Neural progenitor cell (in vitro differentiated cells): ENCODE measurements around the gene PPM1H. TPM values are rescaled to one million over a fixed set of nuclear protein-coding genes. Genes with fewer than 3 reads are reported as not detected.
A peak's percentile ranks its signal among the peaks of the same experiment; 100 is the strongest.

ENCODE experiments used
- DNase-seq: peaks from one replicate; pipeline ENCODE4 v3.0.0-alpha.2; 2016; ENCODE audit warnings: low spot score
- H2AFZ ChIP-seq: fragments of 200-600 bp; sonication (generic); replicated peaks from 2 replicates; pipeline ENCODE4 v1.6.1; 2016; ENCODE audit warnings: antibody characterized with exemption
- H3F3A ChIP-seq: fragments of 200-600 bp; sonication (generic); 2 replicates; pipeline ENCODE4 v1.6.1; 2016; ENCODE audit warnings: antibody characterized with exemption, low read depth
- H3K27ac ChIP-seq: fragments of 200-600 bp; sonication (generic); 2 replicates; pipeline ENCODE4 v1.5.1; 2016; ENCODE audit warnings: mild to moderate bottlenecking
- H3K27me3 ChIP-seq: fragments of 200-600 bp; sonication (generic); 2 replicates; pipeline ENCODE4 v1.6.1; 2016; ENCODE audit warnings: mild to moderate bottlenecking, moderate library complexity
- H3K36me3 ChIP-seq: fragments of 200-600 bp; sonication (generic); 2 replicates; pipeline ENCODE4 v1.5.1; 2016
- H3K4me1 ChIP-seq: fragments of 200-600 bp; sonication (generic); 2 replicates; pipeline ENCODE4 v1.6.1; 2016; ENCODE audit warnings: mixed run types
- H3K4me2 ChIP-seq: fragments of 200-600 bp; sonication (generic); 2 replicates; pipeline ENCODE4 v1.6.1; 2016
- H3K4me3 ChIP-seq: fragments of 200-600 bp; sonication (generic); 2 replicates; pipeline ENCODE4 v1.5.1; 2016
- H3K79me2 ChIP-seq: fragments of 200-600 bp; sonication (generic); 2 replicates; pipeline ENCODE4 v1.6.1; 2016; ENCODE audit warnings: low read depth
- H3K9ac ChIP-seq: fragments of 200-600 bp; sonication (generic); 2 replicates; pipeline ENCODE4 v1.6.1; 2016
- H3K9me3 ChIP-seq: fragments of 200-600 bp; sonication (generic); 2 replicates; pipeline ENCODE4 v1.5.1; 2016; ENCODE audit warnings: low read depth
- H4K20me1 ChIP-seq: fragments of 200-600 bp; sonication (generic); 2 replicates; pipeline ENCODE4 v1.6.1; 2016; ENCODE audit warnings: low read depth
- H3K27ac Mint-ChIP-seq: 3 replicates; pipeline ENCODE4 v1.8.0; 2021; ENCODE audit warnings: mixed read lengths
- H3K27me3 Mint-ChIP-seq: 2 replicates; pipeline ENCODE4 v1.8.0; 2022; ENCODE audit warnings: low read depth, mild to moderate bottlenecking, inconsistent platforms, moderate library complexity, mixed read lengths; ENCODE audit not compliant: insufficient read depth
- H3K36me3 Mint-ChIP-seq: 3 replicates; pipeline ENCODE4 v1.8.0; 2021; ENCODE audit warnings: mixed read lengths
- H3K4me1 Mint-ChIP-seq: 3 replicates; pipeline ENCODE4 v1.8.0; 2021; ENCODE audit warnings: mixed read lengths
- H3K4me3 Mint-ChIP-seq: 3 replicates; pipeline ENCODE4 v1.8.0; 2021; ENCODE audit warnings: mild to moderate bottlenecking, moderate library complexity, mixed read lengths
- H3K9me3 Mint-ChIP-seq: 3 replicates; pipeline ENCODE4 v1.8.0; 2020; ENCODE audit warnings: mixed read lengths
- EZH2 ChIP-seq: fragments of 200-600 bp; sonication (generic); IDR thresholded peaks from 2 replicates; pipeline ENCODE4 v1.6.1; 2017; ENCODE audit warnings: antibody characterized with exemption, mild to moderate bottlenecking, moderate library complexity
- EZH2phosphoT487 ChIP-seq: fragments of 200-600 bp; sonication (generic); IDR thresholded peaks from 2 replicates; pipeline ENCODE4 v1.6.1; 2017; ENCODE audit warnings: antibody characterized with exemption
- total RNA-seq: library from RNA; depleted of rRNA; stranded (reverse); fragments of >200 nt; gene quantifications from 2 replicates; pipeline ENCODE4 v1.2.3, GENCODE V29; 2015; ENCODE audit warnings: low replicate concordance
- TF ChIP-seq, protein P1 (sequence below): fragments of 200-600 bp; sonication (generic); IDR thresholded peaks from 2 replicates; pipeline ENCODE4 v1.5.1; 2017; ENCODE audit warnings: antibody characterized with exemption, mild to moderate bottlenecking

Gene PPM1H
- total RNA-seq, 1 donor from 2014 or later = 4.6 TPM

DNA sequence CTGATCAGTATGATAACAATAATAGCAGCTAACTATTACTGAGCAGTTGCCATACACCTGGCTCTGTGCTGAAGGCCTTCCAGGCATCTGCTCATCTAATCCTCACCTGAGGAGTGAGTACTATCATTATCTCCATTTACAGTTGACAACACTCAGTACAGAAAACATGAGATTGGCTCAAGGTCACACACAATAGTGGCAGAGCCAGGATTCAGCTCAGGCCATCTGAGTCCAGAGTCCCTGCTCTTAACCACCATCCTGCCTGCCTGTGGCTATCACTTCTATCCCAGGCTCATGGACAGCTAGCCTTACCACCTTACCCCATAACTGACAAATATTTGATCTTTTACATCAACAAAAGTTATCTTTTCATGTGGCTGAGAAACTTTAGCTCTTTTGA lies 155.5 kb downstream of the PPM1H start:
- H3K4me3 Mint-ChIP-seq = no peak overlapping the region
- H3K36me3 Mint-ChIP-seq = peaks cover 3% of the 10 kb centered on the region
- Histone ChIP-seq H3K79me2 (no peaks in the 10 kb centered on the region), H3K36me3 (no peaks in the 10 kb centered on the region), H3K4me3 (no peak overlapping the region), H3K9ac (no peak overlapping the region), H3K4me1 (peaks cover 4% of the 10 kb centered on the region), H4K20me1 (no peaks in the 10 kb centered on the region), H3K27me3 (no peaks in the 10 kb centered on the region), H2AFZ (no peak overlapping the region), H3K9me3 (no peaks in the 10 kb centered on the region), H3F3A (no peaks in the 10 kb centered on the region), H3K27ac (no peak overlapping the region), H3K4me2 (no peak overlapping the region)
- no peak for TF ChIP-seq EZH2phosphoT487
- TF ChIP-seq, protein P1, sequence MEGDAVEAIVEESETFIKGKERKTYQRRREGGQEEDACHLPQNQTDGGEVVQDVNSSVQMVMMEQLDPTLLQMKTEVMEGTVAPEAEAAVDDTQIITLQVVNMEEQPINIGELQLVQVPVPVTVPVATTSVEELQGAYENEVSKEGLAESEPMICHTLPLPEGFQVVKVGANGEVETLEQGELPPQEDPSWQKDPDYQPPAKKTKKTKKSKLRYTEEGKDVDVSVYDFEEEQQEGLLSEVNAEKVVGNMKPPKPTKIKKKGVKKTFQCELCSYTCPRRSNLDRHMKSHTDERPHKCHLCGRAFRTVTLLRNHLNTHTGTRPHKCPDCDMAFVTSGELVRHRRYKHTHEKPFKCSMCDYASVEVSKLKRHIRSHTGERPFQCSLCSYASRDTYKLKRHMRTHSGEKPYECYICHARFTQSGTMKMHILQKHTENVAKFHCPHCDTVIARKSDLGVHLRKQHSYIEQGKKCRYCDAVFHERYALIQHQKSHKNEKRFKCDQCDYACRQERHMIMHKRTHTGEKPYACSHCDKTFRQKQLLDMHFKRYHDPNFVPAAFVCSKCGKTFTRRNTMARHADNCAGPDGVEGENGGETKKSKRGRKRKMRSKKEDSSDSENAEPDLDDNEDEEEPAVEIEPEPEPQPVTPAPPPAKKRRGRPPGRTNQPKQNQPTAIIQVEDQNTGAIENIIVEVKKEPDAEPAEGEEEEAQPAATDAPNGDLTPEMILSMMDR = no peak
- TF ChIP-seq EZH2 = no peak
- H3K27ac Mint-ChIP-seq = no peak overlapping the region
- no peak for DNase-seq
- peaks cover 11% of the 10 kb centered on the region for H3K4me1 Mint-ChIP-seq
- H3K27me3 Mint-ChIP-seq = peaks cover 4% of the 10 kb centered on the region
- H3K9me3 Mint-ChIP-seq = no peaks in the 10 kb centered on the region

DNA sequence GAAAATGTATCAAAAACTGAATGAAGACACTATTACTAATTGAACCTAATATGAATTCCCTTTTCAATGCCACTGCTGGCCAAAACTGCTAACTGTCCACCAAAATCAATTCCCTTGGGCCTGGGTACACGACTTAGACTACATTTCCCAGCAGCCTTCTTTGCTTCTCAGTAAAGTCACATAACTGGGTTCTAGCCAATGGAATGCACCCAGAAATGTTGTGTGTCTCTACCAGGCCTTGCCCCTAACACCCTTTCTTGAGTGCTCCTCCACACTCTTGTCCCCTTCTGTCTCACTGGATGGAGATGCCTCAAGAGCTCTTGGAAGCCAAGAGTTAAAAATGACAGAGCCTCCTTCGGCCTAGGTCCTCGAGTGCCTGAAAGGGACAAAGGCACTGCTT lies 156.8 kb downstream of the PPM1H start:
- no peak overlapping the region for H3K4me2 ChIP-seq
- no peaks in the 10 kb centered on the region for H3K27me3 ChIP-seq
- no peaks in the 10 kb centered on the region for H3F3A ChIP-seq
- no peaks in the 10 kb centered on the region for H3K36me3 ChIP-seq
- Mint-ChIP-seq H3K27me3 (peaks cover 4% of the 10 kb centered on the region), H3K27ac (no peak overlapping the region), H3K4me3 (no peak overlapping the region), H3K36me3 (peaks cover 1% of the 10 kb centered on the region), H3K9me3 (no peaks in the 10 kb centered on the region), H3K4me1 (peaks cover 11% of the 10 kb centered on the region)
- H3K4me3 ChIP-seq = no peak overlapping the region
- no peak for DNase-seq
- H2AFZ ChIP-seq = peak overlapping the region; percentile 80
- no peak overlapping the region for H3K27ac ChIP-seq
- H4K20me1 ChIP-seq = no peaks in the 10 kb centered on the region
- H3K79me2 ChIP-seq = no peaks in the 10 kb centered on the region
- peaks cover 4% of the 10 kb centered on the region for H3K4me1 ChIP-seq
- TF ChIP-seq, protein P1 = no peak
- TF ChIP-seq EZH2 (no peak), EZH2phosphoT487 (no peak)
- no peak overlapping the region for H3K9ac ChIP-seq
- no peaks in the 10 kb centered on the region for H3K9me3 ChIP-seq

DNA sequence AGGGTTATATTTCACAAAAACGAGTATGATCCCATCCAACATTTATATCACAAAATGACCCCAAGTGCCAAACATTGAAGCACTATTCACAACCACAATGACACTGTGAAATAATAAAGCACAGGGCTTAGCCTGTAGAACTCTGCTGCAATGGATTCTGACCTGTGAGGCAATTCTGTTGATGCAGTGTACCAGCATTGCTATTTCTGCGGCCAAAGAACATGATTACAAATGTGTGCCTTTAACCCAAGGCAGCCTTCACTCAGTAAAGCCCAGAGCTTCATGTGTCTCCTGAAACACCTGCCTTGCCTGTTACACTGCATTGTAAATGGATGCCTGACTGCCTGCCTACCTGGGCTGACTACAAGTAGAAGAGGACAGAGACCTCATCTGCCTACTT lies 158.0 kb downstream of the PPM1H start:
- Histone ChIP-seq H3K9me3 (no peaks in the 10 kb centered on the region), H3K27me3 (no peaks in the 10 kb centered on the region), H4K20me1 (no peaks in the 10 kb centered on the region), H3K4me1 (no peaks in the 10 kb centered on the region), H2AFZ (no peak overlapping the region), H3K4me2 (no peak overlapping the region), H3K79me2 (no peaks in the 10 kb centered on the region), H3K9ac (no peak overlapping the region), H3K4me3 (no peak overlapping the region), H3F3A (no peaks in the 10 kb centered on the region), H3K36me3 (no peaks in the 10 kb centered on the region), H3K27ac (no peak overlapping the region)
- peaks cover 11% of the 10 kb centered on the region for H3K4me1 Mint-ChIP-seq
- H3K9me3 Mint-ChIP-seq = peaks cover 2% of the 10 kb centered on the region
- peaks cover 4% of the 10 kb centered on the region for H3K36me3 Mint-ChIP-seq
- H3K4me3 Mint-ChIP-seq = no peak overlapping the region
- peaks cover 4% of the 10 kb centered on the region for H3K27me3 Mint-ChIP-seq
- TF ChIP-seq, protein P1 = no peak
- TF ChIP-seq EZH2 (no peak), EZH2phosphoT487 (no peak)
- no peak for DNase-seq
- H3K27ac Mint-ChIP-seq = no peak overlapping the region

DNA sequence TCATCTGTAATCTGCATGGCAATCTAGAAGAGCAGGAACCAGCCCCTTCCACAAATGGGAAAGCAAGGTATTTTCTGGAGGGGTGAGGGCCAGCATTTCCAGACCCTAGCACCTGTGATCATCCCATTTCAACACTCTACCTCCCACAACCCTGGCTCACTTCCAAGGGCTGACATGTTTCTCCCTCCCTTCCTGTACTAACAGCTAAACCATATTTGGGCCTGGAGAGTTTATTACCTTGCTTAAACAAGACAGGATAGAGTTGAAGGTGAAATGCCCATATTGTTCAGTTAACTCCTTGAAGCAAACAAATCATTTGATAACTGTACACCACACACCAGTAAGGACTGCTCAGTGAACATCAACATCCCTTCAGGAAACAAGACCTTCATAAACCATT lies 158.4 kb downstream of the PPM1H start:
- peaks cover 12% of the 10 kb centered on the region for H3K4me1 Mint-ChIP-seq
- H2AFZ ChIP-seq = no peak overlapping the region
- H3K4me2 ChIP-seq = no peak overlapping the region
- H3K36me3 ChIP-seq = no peaks in the 10 kb centered on the region
- no peaks in the 10 kb centered on the region for H3K9me3 ChIP-seq
- no peak for DNase-seq
- H3K4me3 ChIP-seq = no peak overlapping the region
- H3K27ac Mint-ChIP-seq = no peak overlapping the region
- H3K79me2 ChIP-seq = no peaks in the 10 kb centered on the region
- H3K27ac ChIP-seq = no peak overlapping the region
- no peak overlapping the region for H3K4me3 Mint-ChIP-seq
- TF ChIP-seq EZH2 (no peak), EZH2phosphoT487 (no peak)
- TF ChIP-seq, protein P1 = no peak
- no peaks in the 10 kb centered on the region for H4K20me1 ChIP-seq
- peaks cover 4% of the 10 kb centered on the region for H3K36me3 Mint-ChIP-seq
- H3K9me3 Mint-ChIP-seq = peaks cover 2% of the 10 kb centered on the region
- no peaks in the 10 kb centered on the region for H3K27me3 ChIP-seq
- H3K27me3 Mint-ChIP-seq = peaks cover 3% of the 10 kb centered on the region
- no peaks in the 10 kb centered on the region for H3K4me1 ChIP-seq
- no peak overlapping the region for H3K9ac ChIP-seq
- no peaks in the 10 kb centered on the region for H3F3A ChIP-seq
